Fibroblast of villous mesenchyme (primary cell): ENCODE results near the gene EPN2. TPM values are rescaled to one million over a fixed set of nuclear protein-coding genes. Genes with fewer than 3 reads are reported as not detected.

Source experiments
- DNase-seq: peaks from one replicate; pipeline ENCODE4 v3.0.0-alpha.2; 2010; ENCODE audit warnings: low read depth
- H3K4me3 ChIP-seq: 2 replicates; pipeline ENCODE4 v1.5.1; 2011; ENCODE audit warnings: low read depth, mild to moderate bottlenecking, low read length
- small RNA-seq: library from RNA; depleted of rRNA; stranded (forward); fragments of <200 nt; gene quantifications from one replicate; pipeline ENCODE3, GENCODE V24; 2012
- total RNA-seq: library from RNA; depleted of rRNA; stranded (reverse); fragments of >200 nt; gene quantifications from 2 replicates; pipeline ENCODE4 v1.2.3, GENCODE V29; 2012
- TF ChIP-seq, protein P1 (sequence below): IDR thresholded peaks from 2 replicates; pipeline ENCODE4 v1.5.1; 2012; ENCODE audit warnings: low read depth, mild to moderate bottlenecking, low read length; ENCODE audit not compliant: insufficient read depth

EPN2 gene
- total RNA-seq, 1 donor = 30.2 TPM

DNA sequence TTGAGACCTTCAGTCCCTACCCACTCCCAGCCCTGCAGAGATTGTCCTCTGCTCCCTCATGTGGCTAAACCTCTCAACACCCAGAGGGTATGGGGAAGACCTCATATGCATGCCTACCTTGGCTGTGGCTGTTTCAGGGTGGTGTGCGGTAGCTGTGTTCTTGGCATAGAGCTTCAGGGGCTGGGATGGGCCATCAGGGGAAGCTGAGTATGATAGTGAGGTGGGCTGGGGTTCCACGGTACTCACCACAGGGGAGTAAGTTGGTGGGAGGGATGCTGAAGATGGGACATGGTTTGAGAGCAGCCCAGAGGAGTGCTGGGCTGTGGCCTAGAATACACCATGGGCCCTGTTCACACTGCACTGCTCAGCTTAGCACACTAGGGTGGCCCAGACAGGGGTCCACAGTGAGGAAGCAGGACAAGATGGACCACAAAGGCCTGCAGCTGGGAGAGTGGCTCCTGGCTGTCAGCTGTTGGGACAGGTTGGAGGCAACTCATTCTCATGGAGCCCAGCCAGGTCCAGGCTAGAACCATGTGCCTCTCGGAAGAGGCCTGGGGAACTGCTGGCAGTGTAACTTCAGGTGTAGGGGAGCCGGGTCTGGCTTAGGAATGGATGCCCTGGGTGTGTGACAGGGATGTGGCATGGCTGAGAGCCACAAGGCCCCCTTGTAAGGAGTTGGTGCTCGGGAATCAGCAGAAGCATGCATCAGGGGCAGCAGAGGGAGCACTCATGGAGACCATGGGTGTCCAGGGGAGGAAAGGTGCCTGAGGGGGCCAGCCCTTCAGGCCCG lies 146.7 kb downstream of the EPN2 start:
- TF ChIP-seq, protein P1, sequence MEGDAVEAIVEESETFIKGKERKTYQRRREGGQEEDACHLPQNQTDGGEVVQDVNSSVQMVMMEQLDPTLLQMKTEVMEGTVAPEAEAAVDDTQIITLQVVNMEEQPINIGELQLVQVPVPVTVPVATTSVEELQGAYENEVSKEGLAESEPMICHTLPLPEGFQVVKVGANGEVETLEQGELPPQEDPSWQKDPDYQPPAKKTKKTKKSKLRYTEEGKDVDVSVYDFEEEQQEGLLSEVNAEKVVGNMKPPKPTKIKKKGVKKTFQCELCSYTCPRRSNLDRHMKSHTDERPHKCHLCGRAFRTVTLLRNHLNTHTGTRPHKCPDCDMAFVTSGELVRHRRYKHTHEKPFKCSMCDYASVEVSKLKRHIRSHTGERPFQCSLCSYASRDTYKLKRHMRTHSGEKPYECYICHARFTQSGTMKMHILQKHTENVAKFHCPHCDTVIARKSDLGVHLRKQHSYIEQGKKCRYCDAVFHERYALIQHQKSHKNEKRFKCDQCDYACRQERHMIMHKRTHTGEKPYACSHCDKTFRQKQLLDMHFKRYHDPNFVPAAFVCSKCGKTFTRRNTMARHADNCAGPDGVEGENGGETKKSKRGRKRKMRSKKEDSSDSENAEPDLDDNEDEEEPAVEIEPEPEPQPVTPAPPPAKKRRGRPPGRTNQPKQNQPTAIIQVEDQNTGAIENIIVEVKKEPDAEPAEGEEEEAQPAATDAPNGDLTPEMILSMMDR = no peak
- no peak for DNase-seq

DNA sequence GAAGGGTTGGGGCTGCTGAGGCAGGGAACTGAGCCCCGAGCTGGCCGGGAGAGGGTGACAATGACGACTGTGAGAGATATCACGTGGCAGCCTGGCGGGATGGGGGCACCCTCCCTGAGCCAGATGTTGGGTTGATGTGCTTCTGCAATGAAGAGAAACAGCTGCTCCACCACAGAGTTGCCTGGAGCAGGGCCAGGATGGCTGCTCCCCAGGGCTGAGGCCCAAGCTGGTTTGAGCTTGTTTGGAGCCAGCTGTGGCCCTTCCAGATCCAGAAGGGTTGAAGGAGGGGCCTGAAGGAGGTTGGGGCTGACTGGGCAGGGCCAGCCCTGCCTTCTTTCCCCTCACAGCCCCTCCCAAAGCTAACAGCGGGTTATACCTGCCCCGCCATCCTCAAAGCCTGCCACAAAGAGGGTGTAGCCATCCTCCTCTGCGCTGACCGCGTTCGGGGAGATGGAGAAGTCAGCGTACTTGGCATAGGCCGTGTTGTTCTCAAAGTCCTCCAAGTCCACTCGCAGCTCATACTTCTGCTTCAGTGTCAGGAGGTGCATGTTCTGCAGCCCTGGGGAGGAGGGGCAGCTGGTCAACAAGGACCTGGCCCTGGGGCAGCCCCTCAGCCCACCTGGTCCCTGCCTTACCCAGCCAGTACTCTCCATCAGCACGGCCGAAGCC lies 147.7 kb downstream of the EPN2 start:
- TF ChIP-seq, protein P1 = no peak
- peak; percentile 97 for DNase-seq
- H3K4me3 ChIP-seq = peak overlapping the region; percentile 67

More for the DNA sequence above, 146.7 kb downstream of the EPN2 start:
- no peak overlapping the region for H3K4me3 ChIP-seq

DNA sequence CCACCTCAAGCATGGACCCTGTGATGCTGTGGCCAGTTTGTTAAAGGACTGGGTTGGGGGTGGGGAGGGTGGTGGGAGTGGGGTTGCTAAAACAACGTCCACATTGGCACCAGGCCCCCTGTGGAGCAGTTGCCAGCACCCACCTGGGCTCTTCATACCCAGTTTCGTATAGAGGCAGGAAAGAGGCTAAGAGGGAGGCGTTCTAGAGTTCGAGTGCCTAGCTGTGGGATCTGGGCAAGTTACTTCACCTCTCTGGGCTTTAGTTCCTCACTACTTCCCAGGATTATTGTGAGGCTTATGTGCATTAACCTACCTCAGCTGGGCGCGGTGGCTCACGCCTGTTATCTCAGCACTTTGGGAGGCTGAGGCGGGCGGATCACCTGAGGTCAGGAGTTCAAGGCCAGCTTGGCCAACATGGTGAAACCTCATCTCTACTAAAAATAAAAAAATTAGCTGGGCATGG lies 148.4 kb downstream of the EPN2 start:
- TF ChIP-seq, protein P1 = no peak
- DNase-seq = no peak
- peak overlapping the region; percentile 67 for H3K4me3 ChIP-seq

Small RNA genes lying within 50 kb of the gene (small RNA-seq; reads per million reads assigned to genes)
- 1.3 reads per million, percentile 28 among the genes with 10 or more reads in this experiment for gene MIR1180

Other genes with a start within 250 kb of the EPN2 start
- 12.1 and 14.5 TPM in 2 replicates for gene FAM83G, start 232.6 kb upstream of the EPN2 start, total RNA-seq
- under 0.01 TPM in 1 of 2 replicates, not detected in the other for gene GRAP, start 190.4 kb upstream of the EPN2 start, total RNA-seq
- 0.43 TPM in 1 of 2 replicates, not detected in the other for gene GRAPL, start 109.8 kb upstream of the EPN2 start, total RNA-seq
- gene B9D1, start 125.4 kb downstream of the EPN2 start, total RNA-seq = 40.2 and 42.5 TPM in 2 replicates
- gene MAPK7, start 141.1 kb downstream of the EPN2 start, total RNA-seq = 14.7 and 24.2 TPM in 2 replicates
- 17.7 and 28.7 TPM in 2 replicates for gene MFAP4, start 149.8 kb downstream of the EPN2 start, total RNA-seq
- gene RNF112, start 173.9 kb downstream of the EPN2 start, total RNA-seq = 0.64 and 0.86 TPM in 2 replicates